Loucy (cell line): ENCODE measurements around the gene MYCL.

Source experiments
- H2AFZ ChIP-seq: fragments of 200-600 bp; sonication (generic); 2 replicates; pipeline ENCODE4 v1.6.0; 2016; ENCODE audit warnings: antibody characterized with exemption, mild to moderate bottlenecking, low read length, moderate library complexity
- H3F3A ChIP-seq: fragments of 200-600 bp; 2 replicates; pipeline ENCODE4 v1.6.0; 2016; ENCODE audit warnings: antibody characterized with exemption, low read depth, mild to moderate bottlenecking
- H3K27me3 ChIP-seq: fragments of 200-600 bp; sonication (generic); 2 replicates; pipeline ENCODE4 v1.6.1; 2014; ENCODE audit warnings: low read length, mild to moderate bottlenecking; ENCODE audit not compliant: insufficient read depth, poor library complexity, severe bottlenecking
- H3K36me3 ChIP-seq: fragments of 200-600 bp; sonication (generic); 2 replicates; pipeline ENCODE4 v1.6.1; 2016; ENCODE audit warnings: low read length; ENCODE audit not compliant: insufficient read depth
- H3K4me1 ChIP-seq: fragments of 200-600 bp; sonication (generic); 2 replicates; pipeline ENCODE4 v1.5.1; 2014; ENCODE audit warnings: low read length, mild to moderate bottlenecking; ENCODE audit not compliant: insufficient read depth, poor library complexity, severe bottlenecking
- H3K4me2 ChIP-seq: fragments of 200-600 bp; sonication (generic); 2 replicates; pipeline ENCODE4 v1.6.0; 2014; ENCODE audit warnings: antibody characterized with exemption, low read length, low read depth, mild to moderate bottlenecking; ENCODE audit not compliant: poor library complexity, severe bottlenecking
- H3K4me3 ChIP-seq: fragments of 200-600 bp; sonication (generic); 2 replicates; pipeline ENCODE4 v1.5.1; 2014; ENCODE audit warnings: low read length, mild to moderate bottlenecking, mixed read lengths; ENCODE audit not compliant: poor library complexity, severe bottlenecking
- H3K79me2 ChIP-seq: fragments of 200-600 bp; sonication (generic); 2 replicates; pipeline ENCODE4 v1.6.1; 2014; ENCODE audit warnings: low read length; ENCODE audit not compliant: insufficient read depth
- H3K9ac ChIP-seq: fragments of 200-600 bp; sonication (generic); 2 replicates; pipeline ENCODE4 v1.6.0; 2014; ENCODE audit warnings: mild to moderate bottlenecking, low read depth, low read length, moderate library complexity; ENCODE audit not compliant: poor library complexity, severe bottlenecking
- H3K9me2 ChIP-seq: fragments of 200-600 bp; sonication (generic); replicated peaks from 2 replicates; pipeline ENCODE4 v1.6.1; 2016; ENCODE audit warnings: low read depth, low read length, mixed read lengths
- H3K9me3 ChIP-seq: fragments of 200-600 bp; sonication (generic); 2 replicates; pipeline ENCODE4 v1.6.1; 2014; ENCODE audit warnings: mild to moderate bottlenecking, antibody characterized with exemption, low read length, low read depth; ENCODE audit not compliant: insufficient read depth
- H4K20me1 ChIP-seq: fragments of 200-600 bp; sonication (generic); 2 replicates; pipeline ENCODE4 v1.6.0; 2014; ENCODE audit warnings: antibody characterized with exemption, low read length, mild to moderate bottlenecking; ENCODE audit not compliant: insufficient read depth, poor library complexity, severe bottlenecking
- EZH2phosphoT487 ChIP-seq: fragments of 200-600 bp; IDR thresholded peaks from 2 replicates; pipeline ENCODE4 v1.6.1; 2018; ENCODE audit warnings: antibody characterized with exemption, mild to moderate bottlenecking, moderate library complexity, borderline replicate concordance
- TF ChIP-seq, protein P1 (sequence below): fragments of 200-600 bp; sonication (generic); conservative IDR thresholded peaks from 2 replicates; pipeline ENCODE4 v1.5.1; 2014; ENCODE audit warnings: mild to moderate bottlenecking, antibody characterized with exemption, low read length

MYCL gene

GRCh38 chr1:39886757-39887231 is 14.9 kb downstream of the MYCL start:
- TF ChIP-seq, protein P1, sequence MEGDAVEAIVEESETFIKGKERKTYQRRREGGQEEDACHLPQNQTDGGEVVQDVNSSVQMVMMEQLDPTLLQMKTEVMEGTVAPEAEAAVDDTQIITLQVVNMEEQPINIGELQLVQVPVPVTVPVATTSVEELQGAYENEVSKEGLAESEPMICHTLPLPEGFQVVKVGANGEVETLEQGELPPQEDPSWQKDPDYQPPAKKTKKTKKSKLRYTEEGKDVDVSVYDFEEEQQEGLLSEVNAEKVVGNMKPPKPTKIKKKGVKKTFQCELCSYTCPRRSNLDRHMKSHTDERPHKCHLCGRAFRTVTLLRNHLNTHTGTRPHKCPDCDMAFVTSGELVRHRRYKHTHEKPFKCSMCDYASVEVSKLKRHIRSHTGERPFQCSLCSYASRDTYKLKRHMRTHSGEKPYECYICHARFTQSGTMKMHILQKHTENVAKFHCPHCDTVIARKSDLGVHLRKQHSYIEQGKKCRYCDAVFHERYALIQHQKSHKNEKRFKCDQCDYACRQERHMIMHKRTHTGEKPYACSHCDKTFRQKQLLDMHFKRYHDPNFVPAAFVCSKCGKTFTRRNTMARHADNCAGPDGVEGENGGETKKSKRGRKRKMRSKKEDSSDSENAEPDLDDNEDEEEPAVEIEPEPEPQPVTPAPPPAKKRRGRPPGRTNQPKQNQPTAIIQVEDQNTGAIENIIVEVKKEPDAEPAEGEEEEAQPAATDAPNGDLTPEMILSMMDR: no peak

DNA sequence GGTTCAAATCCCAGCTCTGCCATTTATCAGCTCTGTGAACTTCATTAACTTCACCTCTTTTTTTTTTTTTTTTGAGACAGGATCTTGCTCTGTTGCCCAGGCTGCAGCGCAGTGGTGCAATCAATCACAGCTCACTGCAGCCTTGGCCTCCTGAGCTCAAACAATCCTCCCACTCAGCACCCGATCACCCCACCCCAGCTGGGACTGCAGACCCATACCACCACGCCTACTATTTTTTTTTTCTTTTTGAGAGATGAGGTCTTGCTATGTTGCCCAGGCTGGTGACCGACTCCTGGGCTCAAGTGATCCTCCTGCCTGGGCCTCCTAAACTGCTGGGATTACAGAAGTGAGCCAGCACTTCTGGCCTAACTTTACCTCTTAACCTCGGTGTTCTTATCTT is 16.2 kb downstream of the MYCL start:
- Histone ChIP-seq H3F3A (no peaks in the 10 kb centered on the region), H3K9ac (no peak overlapping the region), H3K36me3 (no peaks in the 10 kb centered on the region)

More at GRCh38 chr1:39886757-39887231, 14.9 kb downstream of the MYCL start:
- Histone ChIP-seq H3K4me1 (peaks cover 8% of the 10 kb centered on the region), H2AFZ (no peak overlapping the region), H3K36me3 (no peaks in the 10 kb centered on the region), H3K4me2 (no peak overlapping the region), H4K20me1 (peaks cover 14% of the 10 kb centered on the region), H3K79me2 (peaks cover 15% of the 10 kb centered on the region), H3K27me3 (no peaks in the 10 kb centered on the region), H3F3A (no peaks in the 10 kb centered on the region), H3K9me2 (no peaks in the 10 kb centered on the region), H3K4me3 (no peak overlapping the region), H3K9ac (no peak overlapping the region), H3K9me3 (no peaks in the 10 kb centered on the region)

GRCh38 chr1:39882152-39882551 is 19.6 kb downstream of the MYCL start:
- no peaks in the 10 kb centered on the region for H3K9me3 ChIP-seq

More for the DNA sequence above, 16.2 kb downstream of the MYCL start:
- Histone ChIP-seq H3K9me2 (no peaks in the 10 kb centered on the region), H3K4me2 (no peak overlapping the region), H3K4me3 (no peak overlapping the region), H3K9me3 (no peaks in the 10 kb centered on the region), H3K79me2 (peaks cover 28% of the 10 kb centered on the region), H3K4me1 (peaks cover 18% of the 10 kb centered on the region), H3K27me3 (no peaks in the 10 kb centered on the region), H2AFZ (no peak overlapping the region), H4K20me1 (peaks cover 16% of the 10 kb centered on the region)
- TF ChIP-seq, protein P1: no peak
- no peak for TF ChIP-seq EZH2phosphoT487

More at GRCh38 chr1:39882152-39882551, 19.6 kb downstream of the MYCL start:
- Histone ChIP-seq H3K27me3 (no peaks in the 10 kb centered on the region), H3K4me3 (peak overlapping the region; percentile 95), H3K9ac (peak overlapping the region; percentile 78), H3K9me2 (no peaks in the 10 kb centered on the region), H3K36me3 (no peaks in the 10 kb centered on the region), H3K79me2 (peaks cover 61% of the 10 kb centered on the region), H4K20me1 (peaks cover 30% of the 10 kb centered on the region), H3K4me2 (peak overlapping the region; percentile 85), H3F3A (no peaks in the 10 kb centered on the region; the same call in 1 of the 2 replicates), H2AFZ (no peak overlapping the region), H3K4me1 (peaks cover 41% of the 10 kb centered on the region)
- TF ChIP-seq, protein P1: no peak
- TF ChIP-seq EZH2phosphoT487: no peak
